NT2/D1 (cell line): ENCODE data around the gene BMPER.

ENCODE experiments used
- SUZ12 ChIP-seq: IDR thresholded peaks from 2 replicates; pipeline ENCODE4 v1.6.1; 2011; ENCODE audit not compliant: insufficient read length, insufficient read depth; ENCODE audit errors: extremely low read depth
- YY1 ChIP-seq: IDR thresholded peaks from 2 replicates; pipeline ENCODE4 v1.6.1; 2011; ENCODE audit not compliant: insufficient read length, insufficient read depth
- ZNF274 ChIP-seq: IDR thresholded peaks from 2 replicates; pipeline ENCODE4 v1.6.1; 2011; ENCODE audit warnings: mild to moderate bottlenecking, low read depth, low read length

DNA sequence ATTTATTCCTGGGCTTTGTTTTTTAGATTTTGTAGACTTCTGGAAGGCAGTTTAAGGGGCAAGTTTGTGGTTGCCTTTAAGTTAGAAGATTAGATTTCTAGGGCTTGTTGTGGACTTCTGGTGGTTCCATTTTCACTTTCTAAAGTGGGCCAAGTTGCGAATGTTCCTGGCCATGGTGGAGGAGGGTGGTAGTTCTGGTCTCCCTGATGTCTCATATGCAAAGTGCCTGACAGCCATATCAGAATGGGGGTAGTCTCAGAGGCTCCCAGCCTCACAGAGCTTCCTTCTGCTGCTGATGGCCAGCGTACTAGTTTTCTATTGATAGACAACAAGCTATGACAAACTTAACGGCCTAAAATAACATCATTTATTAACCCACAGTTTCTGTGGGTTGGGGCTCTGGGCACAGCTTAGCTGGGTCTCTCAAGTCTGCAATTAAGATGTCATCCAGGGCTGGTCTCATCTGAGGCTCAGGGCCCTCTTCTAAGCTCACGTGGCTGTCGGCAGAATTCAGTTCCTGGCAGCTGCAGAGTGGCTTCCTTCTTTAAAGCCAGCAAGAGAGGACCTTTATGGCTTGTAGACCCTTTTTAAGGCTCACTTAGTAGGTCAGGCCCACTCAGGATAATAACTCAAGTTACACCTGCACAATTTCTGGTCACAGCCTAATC lies 44.8 kb downstream of the BMPER start:
- TF ChIP-seq SUZ12 (no peak), ZNF274 (no peak), YY1 (no peak)
